Panc1 (cell line): ENCODE data around the gene CHRNA7. TPM values are rescaled to one million over a fixed set of nuclear protein-coding genes. Genes with fewer than 3 reads are reported as not detected.

Experiments
- ATAC-seq: fragments of 200-7000 bp; cut with Tn5 transposase; 2 replicates; pipeline ENCODE4 v1.9.1; 2020; ENCODE audit warnings: mild to moderate bottlenecking, moderate library complexity
- BruUV-seq: library from RNA; stranded (reverse); fragments of 400-500 nt; replicated peaks from 2 replicates; lab custom pipeline; 2021; lab: Mats Ljungman, UMichigan
- CTCF ChIA-PET: fragments of 300-600 bp; sonication (Branson Sonifier 250); formaldehyde crosslinking; loops from one replicate; lab custom pipeline; 2022; ENCODE audit warnings: antibody characterized with exemption; lab: Charles Lee
- POLR2A ChIA-PET: fragments of 300-600 bp; sonication (Branson Sonifier 250); formaldehyde crosslinking; loops from one replicate; lab custom pipeline; 2022; ENCODE audit warnings: antibody characterized with exemption; lab: Charles Lee
- DNase-seq: peaks from one replicate; pipeline ENCODE4 v3.0.0-alpha.2; 2010; ENCODE audit warnings: low read depth, low spot score
- H3K27ac ChIP-seq: 2 replicates; pipeline ENCODE4 v1.5.1; 2011; ENCODE audit warnings: mild to moderate bottlenecking, low read length, inconsistent platforms
- H3K27me3 ChIP-seq: fragments of 200-500 bp; sonication (Bioruptor generic); 2 replicates; pipeline ENCODE4 v1.6.0; 2014; ENCODE audit warnings: low read length, inconsistent platforms; ENCODE audit not compliant: control insufficient read depth, insufficient read depth
- H3K36me3 ChIP-seq: fragments of 200-500 bp; sonication (Bioruptor generic); 2 replicates; pipeline ENCODE4 v1.5.1; 2014; ENCODE audit warnings: inconsistent platforms, mild to moderate bottlenecking, low read length, moderate library complexity; ENCODE audit not compliant: control insufficient read depth, insufficient read depth
- H3K4me1 ChIP-seq: 2 replicates; pipeline ENCODE4 v1.5.1; 2011; ENCODE audit warnings: inconsistent platforms, mild to moderate bottlenecking, low read length, moderate library complexity; ENCODE audit not compliant: control insufficient read depth, insufficient read depth
- H3K4me3 ChIP-seq, 2 experiments: 2 replicates each; pipeline ENCODE4 v1.5.1; 2011 to 2012; ENCODE audit warnings: low read depth in 2 of 2, low read length in 2 of 2, mild to moderate bottlenecking in 2 of 2, inconsistent platforms in 1 of 2, moderate library complexity in 1 of 2
- H3K9me3 ChIP-seq: fragments of 200-500 bp; sonication (Bioruptor generic); 2 replicates; pipeline ENCODE4 v1.5.1; 2014; ENCODE audit warnings: low read depth, mild to moderate bottlenecking, inconsistent platforms, low read length, moderate library complexity; ENCODE audit not compliant: control insufficient read depth, insufficient read depth
- CTCF ChIP-seq: fragments of 450-650 bp; IDR thresholded peaks from 2 replicates; pipeline ENCODE4 v1.5.1; 2017; ENCODE audit warnings: mild to moderate bottlenecking
- POLR2AphosphoS5 ChIP-seq: IDR thresholded peaks from 2 replicates; pipeline ENCODE4 v1.6.1; 2012; ENCODE audit warnings: mild to moderate bottlenecking, low read depth, low read length, moderate library complexity
- REST ChIP-seq, 2 experiments: IDR thresholded peaks; 2 replicates each; pipeline ENCODE4 v1.6.1; 2011 to 2012; ENCODE audit warnings: low read depth in 2 of 2, control low read depth in 1 of 2, low read length in 1 of 2, mild to moderate bottlenecking in 1 of 2, moderate library complexity in 1 of 2; ENCODE audit not compliant: insufficient read depth in 1 of 2
- SIN3A ChIP-seq: IDR thresholded peaks from 2 replicates; pipeline ENCODE4 v1.6.1; 2012; ENCODE audit warnings: low read depth, mild to moderate bottlenecking, low read length, moderate library complexity, borderline replicate concordance; ENCODE audit not compliant: insufficient read depth
- TCF7L2 ChIP-seq: IDR thresholded peaks from 2 replicates; pipeline ENCODE4 v1.6.1; 2011; ENCODE audit warnings: mild to moderate bottlenecking, low read depth, low read length, inconsistent platforms
- in situ Hi-C: cut with HindIII; loops from 2 replicates; pipeline ENCODE4 v1.10.0; 2016; ENCODE audit warnings: low sequenced_read_pairs, low pct_unique_long_range_greater_than_20kb
- intact Hi-C: fragments of 100-400 bp; cut with micrococcal nuclease; formaldehyde crosslinking; loops from one replicate; pipeline ENCODE4 v1.10.0; 2022; ENCODE audit not compliant: unreplicated experiment
- total RNA-seq: library from RNA; stranded (reverse); gene quantifications from one replicate; pipeline ENCODE4 v1.2.1, GENCODE V29; 2021; ENCODE audit not compliant: unreplicated experiment

CHRNA7 gene
- total RNA-seq, 1 experiment from 2014 or later, result 3.3 TPM

DNA sequence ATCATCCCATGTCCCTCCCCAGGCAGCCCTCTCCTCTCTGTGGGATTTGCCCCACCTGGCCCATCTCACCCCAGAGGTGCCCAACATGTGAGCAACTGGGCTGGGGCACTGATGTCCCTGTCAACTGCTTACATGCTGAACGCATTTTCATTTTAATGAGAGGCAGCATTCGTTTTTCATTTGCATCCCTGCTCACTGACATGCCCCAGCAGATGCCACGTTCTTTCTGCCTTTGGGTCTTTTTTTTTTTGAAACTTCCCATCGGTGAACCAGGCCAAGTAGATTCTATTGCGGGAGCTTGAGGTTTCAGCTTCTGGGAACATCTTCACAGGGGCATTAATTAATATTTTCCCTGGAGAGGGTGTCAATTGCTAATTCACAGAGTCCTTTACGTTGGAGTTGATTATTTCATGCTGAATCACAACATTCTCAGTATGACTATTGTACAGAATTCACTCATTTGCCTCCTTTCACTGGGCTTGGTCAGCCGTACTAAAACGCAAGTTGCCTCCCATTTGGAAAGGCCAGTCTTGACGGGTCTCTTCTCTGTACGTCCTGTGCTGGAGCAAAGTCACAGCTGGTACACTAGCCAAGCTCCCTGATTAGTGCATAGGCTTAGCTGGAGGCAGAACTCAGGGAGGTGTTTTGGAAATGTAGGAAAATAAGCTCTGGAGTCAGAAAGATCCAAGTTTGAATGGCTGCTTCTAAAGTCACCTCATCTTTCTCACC lies 69.8 kb downstream of the CHRNA7 start:
- in situ Hi-C loops, result no loop called here
- no peaks in the 10 kb centered on the region for H3K27me3 ChIP-seq
- BruUV-seq, result no TSS peak
- no peak overlapping the region for H3K27ac ChIP-seq
- DNase-seq (no peak), ATAC-seq (no peak)
- TF ChIP-seq TCF7L2 (no peak), REST (IDR thresholded peaks at IDR 0.05; ENCODE audit: insufficient read depth in 1 of 2, low read depth in 2 of 2, low read length in 1 of 2) (no peak), POLR2AphosphoS5 (no peak), CTCF (no peak)
- H3K4me3 ChIP-seq, result no peak overlapping the region
- no peaks in the 10 kb centered on the region for H3K4me1 ChIP-seq
- ChIA-PET POLR2A (no interaction called here), CTCF (interaction anchor here (0.7 kb wide), 1 partner anchor 68 kb away, joined by 3 read pairs; no protein-coding TSS in a partner anchor)
- H3K36me3 ChIP-seq, result no peaks in the 10 kb centered on the region
- no peaks in the 10 kb centered on the region for H3K9me3 ChIP-seq
- intact Hi-C loops, result no loop called here

- DNase-seq (no peak), ATAC-seq (no peak)
- TF ChIP-seq TCF7L2 (no peak), CTCF (no peak), REST (IDR thresholded peaks at IDR 0.05; ENCODE audit: insufficient read depth in 1 of 2, low read depth in 2 of 2, low read length in 1 of 2) (no peak), POLR2AphosphoS5 (no peak), SIN3A (no peak)
- no peaks in the 10 kb centered on the region; the same call in 1 of the 2 replicates for H3K27me3 ChIP-seq
- BruUV-seq, result no TSS peak
- no peak overlapping the region for H3K4me3 ChIP-seq
- no peaks in the 10 kb centered on the region for H3K36me3 ChIP-seq
- H3K4me1 ChIP-seq, result no peaks in the 10 kb centered on the region
- no peaks in the 10 kb centered on the region for H3K9me3 ChIP-seq
- intact Hi-C loops (no loop called here), in situ Hi-C loops (no loop called here)
- ChIA-PET POLR2A (no interaction called here), CTCF (no interaction called here)
- H3K27ac ChIP-seq, result no peak overlapping the region
These were observed 74.0 kb downstream of the CHRNA7 start for GRCh38 chr15:32104061-32104995.
